ENCODE data around the gene CDH4. TPM values are rescaled to one million over a fixed set of nuclear protein-coding genes. Genes with fewer than 3 reads are reported as not detected.

CDH4 gene
- total and polyA plus RNA-seq, 2 of the 8 experiments (the other 6 are each of a cell fraction or from before 2014, with no cell fraction given) = 4.3 to 7.9 TPM

GRCh38 chr20:61289166-61289565 lies 37.1 kb downstream of the CDH4 start:
- Histone ChIP-seq H2BK5ac (ENCODE audit: low read depth, low read length) (no peak overlapping the region), H3K56ac (replicated peaks; ENCODE audit: insufficient read length, low read depth, low read length) (no peak overlapping the region), H4K8ac (ENCODE audit: extremely low read depth, insufficient read depth, low read length) (no peak overlapping the region), H3K79me2 (ENCODE audit: control insufficient read depth in 1 of 2, insufficient read depth in 2 of 2, low read length in 2 of 2) (no peaks in the 10 kb centered on the region), H2BK12ac (ENCODE audit: low read depth, low read length) (no peak overlapping the region), H3K9ac (replicated peaks in 1 of 4; ENCODE audit: extremely low read depth in 1 of 4, low read depth in 3 of 4, low read length in 3 of 4) (no peak overlapping the region; a peak in 1 of 7 replicates), H2BK15ac (ENCODE audit: low read length) (no peak overlapping the region), H3K4me2 (ENCODE audit: insufficient read depth in 1 of 2, low read depth in 2 of 2, low read length in 2 of 2) (no peak overlapping the region), H3K79me1 (ENCODE audit: low read depth, low read length) (no peaks in the 10 kb centered on the region; the same call in 1 of the 2 replicates), H3K36me3 (ENCODE audit: control insufficient read depth in 2 of 4, insufficient read depth in 4 of 4, low read length in 3 of 4) (no peaks in the 10 kb centered on the region), H3K23me2 (ENCODE audit: low read depth, low read length) (no peaks in the 10 kb centered on the region), H2BK120ac (replicated peaks; ENCODE audit: low read depth, low read length) (no peak overlapping the region), H3K4me3 (ENCODE audit: extremely low read depth in 1 of 4, insufficient read depth in 2 of 4, low read depth in 3 of 4, low read length in 4 of 4) (no peak overlapping the region), H4K20me1 (replicated peaks in 1 of 2; ENCODE audit: control insufficient read depth in 1 of 2, insufficient read depth in 2 of 2, low read length in 2 of 2) (peaks cover 0 to 5% of the 10 kb centered on the region in 2 experiments), H3K9me3 (ENCODE audit: insufficient read depth in 2 of 2, low read depth in 1 of 2, low read length in 1 of 2) (peaks cover 0 to 5% of the 10 kb centered on the region in 2 experiments; a peak in 1 of 4 replicates), H3K23ac (ENCODE audit: insufficient read length) (no peak overlapping the region), H3K4ac (replicated peaks; ENCODE audit: insufficient read length, low read depth, low read length) (no peak overlapping the region), H2BK20ac (ENCODE audit: low read length) (no peak overlapping the region), H4K91ac (replicated peaks; ENCODE audit: insufficient read length, low read length) (no peak overlapping the region), H2AFZ (ENCODE audit: low read length) (no peak overlapping the region), H2AK5ac (ENCODE audit: low read depth, low read length) (no peak overlapping the region), H3K4me1 (replicated peaks in 1 of 4; ENCODE audit: control insufficient read depth in 3 of 4, insufficient read depth in 4 of 4, low read length in 3 of 4) (no peaks in the 10 kb centered on the region; a peak in 1 of 7 replicates), H3K27me3 (replicated peaks in 1 of 4; ENCODE audit: control insufficient read depth in 3 of 4, extremely low read depth in 1 of 4, insufficient read depth in 3 of 4, low read length in 3 of 4) (peaks cover 0 to 3% (median 0%) of the 10 kb centered on the region in 4 experiments; a peak in 2 of 7 replicates), H3K18ac (ENCODE audit: extremely low read depth, low read length) (no peak overlapping the region), H3K14ac (ENCODE audit: insufficient read length) (no peak overlapping the region), H4K5ac (ENCODE audit: insufficient read length, low read depth, low read length) (no peak overlapping the region), H3K27ac (ENCODE audit: low read depth, low read length) (no peak overlapping the region)
- WGBS, 2 experiments (ENCODE audit: extremely low coverage in 1 of 2, insufficient coverage in 1 of 2, insufficient read length in 1 of 2, insufficient replicate concordance in 2 of 2, low coverage in 1 of 2, low lambda C conversion rate in 2 of 2, missing lambda C conversion rate in 1 of 2) = 85% methylated on average over 7 of the region's 7 CpGs; no CpG with 5 or more reads in 1 of the 2 experiments
- no peak for FAIRE-seq
- POLR2A ChIA-PET (ENCODE audit: partially characterized antibody) = no interaction called here
- CTCF ChIA-PET (ENCODE audit: partially characterized antibody) = no interaction called here
- no peak for DNase-seq (ENCODE audit: low read depth in 1 of 2, low spot score in 2 of 2)
- no peak for TF ChIP-seq RXRA (IDR thresholded peaks at IDR 0.05; ENCODE audit: insufficient read depth, low read depth, low read length)
- no peak for TF ChIP-seq POU5F1 (IDR thresholded peaks at IDR 0.05; ENCODE audit: low read depth, low read length)
- TF ChIP-seq BRCA1 (IDR thresholded peaks at IDR 0.05; ENCODE audit: low read depth, low read length) = no peak
- no peak for TF ChIP-seq USF2 (IDR thresholded peaks at IDR 0.05; ENCODE audit: low read length)
- TF ChIP-seq YY1 (IDR thresholded peaks at IDR 0.05; ENCODE audit: low read depth, low read length) = no peak
- no peak for TF ChIP-seq JUN (IDR thresholded peaks at IDR 0.05; ENCODE audit: low read depth, low read length)
- TF ChIP-seq CBX8 (IDR thresholded peaks at IDR 0.05; ENCODE audit: borderline replicate concordance, low read depth, low read length) = no peak
- no peak for TF ChIP-seq RBBP5 (IDR thresholded peaks at IDR 0.05; ENCODE audit: borderline replicate concordance, low read depth, low read length)
- no peak for TF ChIP-seq TBP (IDR thresholded peaks at IDR 0.05; ENCODE audit: low read depth, low read length)
- no peak for TF ChIP-seq SRF (IDR thresholded peaks at IDR 0.05; ENCODE audit: low read depth, low read length)
- TF ChIP-seq TAF1 (IDR thresholded peaks at IDR 0.05; ENCODE audit: low read depth, low read length) = no peak
- TF ChIP-seq EGR1 (IDR thresholded peaks at IDR 0.05; ENCODE audit: borderline replicate concordance, low read depth, low read length) = no peak
- TF ChIP-seq PHF8 (conservative IDR thresholded peaks at IDR 0.05; ENCODE audit: low read depth, low read length) = no peak
- no peak for TF ChIP-seq POLR2AphosphoS5 (IDR thresholded peaks at IDR 0.05; ENCODE audit: low read depth, low read length)
- no peak for TF ChIP-seq KDM4A (IDR thresholded peaks at IDR 0.05; ENCODE audit: low read depth, low read length, severe bottlenecking)

Measured in H1 (cell line).